ENCODE results near the gene SEMA6B. TPM values are rescaled to one million over a fixed set of nuclear protein-coding genes. Genes with fewer than 3 reads are reported as not detected.
"Not testable (repeated sequence)": the region's sequence is repeated elsewhere in the genome, so short reads cannot be mapped to it uniquely, and the experiment has no call there.

Gene SEMA6B
- total and polyA plus RNA-seq, 10 of the 15 experiments (the other 5 are each of a cell fraction or from before 2014, with no cell fraction given), result 0.13 TPM; not detected in 9

GRCh38 chr19:4566402-4567051 is 7.0 kb upstream of the SEMA6B start (continued):
- TF ChIP-seq REST (IDR thresholded peaks at IDR 0.05; ENCODE audit: low read depth, low read length) (no peak), DPF2 (IDR thresholded peaks at IDR 0.05) (no peak), EGR1 (IDR thresholded peaks at IDR 0.05; ENCODE audit: borderline replicate concordance in 1 of 2, low read depth in 2 of 2, low read length in 2 of 2) (no peak), RELA (IDR thresholded peaks at IDR 0.05; ENCODE audit: borderline replicate concordance, partially characterized antibody) (no peak), RFX5 (IDR thresholded peaks at IDR 0.05; ENCODE audit: low read depth, low read length) (no peak), ZZZ3 (IDR thresholded peaks at IDR 0.05; ENCODE audit: control insufficient read depth, insufficient read length, low read depth) (no peak), HDGF (IDR thresholded peaks at IDR 0.05) (no peak), POLR2AphosphoS2 (IDR thresholded peaks at IDR 0.05; ENCODE audit: low read depth, low read length) (no peak), PAX8 (IDR thresholded peaks at IDR 0.05) (no peak)

- H3K27me3 ChIP-seq (replicated peaks in 1 of 2; ENCODE audit: control insufficient read depth in 2 of 2, insufficient read depth in 2 of 2, low read length in 1 of 2); POLR2A ChIA-PET; intact Hi-C loops (cut with micrococcal nuclease; ENCODE audit: unreplicated experiment); ATAC-seq; SMC1A ChIA-PET (ENCODE audit: uncharacterized antibody, unreplicated experiment); BruUV-seq (replicated peaks); H3K4me1 ChIP-seq (ENCODE audit: control insufficient read depth, insufficient read depth, low read length); H3K4me2 ChIP-seq (ENCODE audit: control insufficient read depth, insufficient read depth); RAD21 ChIA-PET (ENCODE audit: unreplicated experiment); H3K9me3 ChIP-seq (replicated peaks; ENCODE audit: control insufficient read depth, insufficient read depth, low read length); H3K4me3 ChIP-seq; H3K27ac ChIP-seq (ENCODE audit: control insufficient read depth, insufficient read depth); H3K9ac ChIP-seq (ENCODE audit: control insufficient read depth, insufficient read depth, low read length); H2AFZ ChIP-seq (ENCODE audit: control insufficient read depth, low read depth, low read length); H3K79me2 ChIP-seq (ENCODE audit: control insufficient read depth, insufficient read depth, low read length); in situ Hi-C loops (cut with MboI); H4K20me1 ChIP-seq (ENCODE audit: control insufficient read depth, insufficient read depth); H3K36me3 ChIP-seq (ENCODE audit: control insufficient read depth in 2 of 2, insufficient read depth in 2 of 2, low read length in 1 of 2); FAIRE-seq; DNase-seq (ENCODE audit: low read depth, low spot score): not testable (repeated sequence)
- WGBS (ENCODE audit: insufficient coverage, insufficient replicate concordance, low lambda C conversion rate, missing lambda C conversion rate), result 29% methylated on average over 4 of the region's 5 CpGs
- CTCF ChIA-PET, result interaction anchor here (0.6 kb wide), 1 partner anchor 46 kb away, joined by 3 read pairs; no protein-coding TSS in a partner anchor
Measured at GRCh38 chr19:4563562-4563961, 4.1 kb upstream of the SEMA6B start.

GRCh38 chr19:4562085-4562484 is 2.6 kb upstream of the SEMA6B start:
- POLR2A ChIA-PET; intact Hi-C loops (cut with micrococcal nuclease; ENCODE audit: unreplicated experiment); RAD21 ChIA-PET (ENCODE audit: unreplicated experiment); H3K36me3 ChIP-seq (ENCODE audit: control insufficient read depth in 2 of 2, insufficient read depth in 2 of 2, low read length in 1 of 2); CTCF ChIA-PET; H3K27me3 ChIP-seq (replicated peaks in 1 of 2; ENCODE audit: control insufficient read depth in 2 of 2, insufficient read depth in 2 of 2, low read length in 1 of 2); H4K20me1 ChIP-seq (ENCODE audit: control insufficient read depth, insufficient read depth); H3K4me1 ChIP-seq (ENCODE audit: control insufficient read depth, insufficient read depth, low read length); H3K27ac ChIP-seq (ENCODE audit: control insufficient read depth, insufficient read depth); in situ Hi-C loops (cut with MboI); H3K4me2 ChIP-seq (ENCODE audit: control insufficient read depth, insufficient read depth); H3K4me3 ChIP-seq; FAIRE-seq; H3K79me2 ChIP-seq (ENCODE audit: control insufficient read depth, insufficient read depth, low read length); H2AFZ ChIP-seq (ENCODE audit: control insufficient read depth, low read depth, low read length); DNase-seq (ENCODE audit: low read depth, low spot score); SMC1A ChIA-PET (ENCODE audit: uncharacterized antibody, unreplicated experiment); H3K9ac ChIP-seq (ENCODE audit: control insufficient read depth, insufficient read depth, low read length); BruUV-seq (replicated peaks); H3K9me3 ChIP-seq (replicated peaks; ENCODE audit: control insufficient read depth, insufficient read depth, low read length); ATAC-seq: not testable (repeated sequence)
- WGBS (ENCODE audit: insufficient coverage, insufficient replicate concordance, low lambda C conversion rate, missing lambda C conversion rate), result 3% methylated on average over 5 of the region's 7 CpGs

Measured in GM12878 (cell line).